DND-41 (cell line): ENCODE results near the gene DZIP3.
"Not testable (repeated sequence)": the region's sequence is repeated elsewhere in the genome, so short reads cannot be mapped to it uniquely, and the experiment has no call there.

ENCODE experiments used
- ATAC-seq: fragments of 200-7000 bp; cut with Tn5 transposase; 3 replicates; pipeline ENCODE4 v1.9.1; 2021; ENCODE audit warnings: low read depth; ENCODE audit not compliant: insufficient read depth
- DNase-seq: peaks from one replicate; pipeline ENCODE4 v3.0.0-alpha.2; 2020
- H2AFZ ChIP-seq: 2 replicates; pipeline ENCODE4 v1.6.0; 2012; ENCODE audit warnings: low read depth, low read length
- H3K27ac ChIP-seq: 2 replicates; pipeline ENCODE4 v1.5.1; 2012; ENCODE audit warnings: low read length, inconsistent platforms
- H3K27me3 ChIP-seq: fragments of 200-600 bp; sonication (generic); 2 replicates; pipeline ENCODE4 v1.6.0; 2012; ENCODE audit warnings: low read length, mild to moderate bottlenecking, inconsistent platforms; ENCODE audit not compliant: insufficient read depth, poor library complexity
- H3K36me3 ChIP-seq: 2 replicates; pipeline ENCODE4 v1.5.1; 2012; ENCODE audit warnings: low read length, inconsistent platforms; ENCODE audit not compliant: insufficient read depth
- H3K4me1 ChIP-seq: 2 replicates; pipeline ENCODE4 v1.5.1; 2012; ENCODE audit warnings: mild to moderate bottlenecking, low read length; ENCODE audit not compliant: insufficient read depth
- H3K4me2 ChIP-seq: 2 replicates; pipeline ENCODE4 v1.6.0; 2012; ENCODE audit warnings: mild to moderate bottlenecking, moderate library complexity, low read length, inconsistent platforms; ENCODE audit not compliant: insufficient read depth
- H3K4me3 ChIP-seq, 2 experiments: fragments of 200-600 bp in 1 of 2; shearing (Covaris generic) in 1 of 2; 2 replicates each; pipeline ENCODE4 v1.5.1; 2012 to 2016; ENCODE audit warnings: inconsistent platforms in 2 of 2, low read length in 2 of 2, mild to moderate bottlenecking in 2 of 2, low read depth in 1 of 2, moderate library complexity in 1 of 2
- H3K79me2 ChIP-seq: 2 replicates; pipeline ENCODE4 v1.6.0; 2012; ENCODE audit warnings: low read length, inconsistent platforms; ENCODE audit not compliant: insufficient read depth
- H3K9ac ChIP-seq: 2 replicates; pipeline ENCODE4 v1.6.0; 2012; ENCODE audit warnings: low read depth, mild to moderate bottlenecking, inconsistent platforms, low read length, moderate library complexity
- H3K9me3 ChIP-seq: 2 replicates; pipeline ENCODE4 v1.5.1; 2012; ENCODE audit warnings: low read length, moderate library complexity, mild to moderate bottlenecking, inconsistent platforms; ENCODE audit not compliant: insufficient read depth, severe bottlenecking
- H4K20me1 ChIP-seq: 2 replicates; pipeline ENCODE4 v1.6.0; 2012; ENCODE audit warnings: low read length; ENCODE audit not compliant: insufficient read depth
- EZH2 ChIP-seq: IDR thresholded peaks from 3 replicates; pipeline ENCODE4 v1.6.1; 2012; ENCODE audit warnings: borderline replicate concordance, low read depth, mild to moderate bottlenecking, moderate library complexity, low read length, inconsistent platforms; ENCODE audit not compliant: severe bottlenecking
- TF ChIP-seq, protein P1 (sequence below): IDR thresholded peaks from 2 replicates; pipeline ENCODE4 v1.5.1; 2012; ENCODE audit warnings: borderline replicate concordance, low read length, moderate library complexity, mild to moderate bottlenecking; ENCODE audit not compliant: poor library complexity, severe bottlenecking; ENCODE audit errors: extremely low read depth

Gene DZIP3

DNA sequence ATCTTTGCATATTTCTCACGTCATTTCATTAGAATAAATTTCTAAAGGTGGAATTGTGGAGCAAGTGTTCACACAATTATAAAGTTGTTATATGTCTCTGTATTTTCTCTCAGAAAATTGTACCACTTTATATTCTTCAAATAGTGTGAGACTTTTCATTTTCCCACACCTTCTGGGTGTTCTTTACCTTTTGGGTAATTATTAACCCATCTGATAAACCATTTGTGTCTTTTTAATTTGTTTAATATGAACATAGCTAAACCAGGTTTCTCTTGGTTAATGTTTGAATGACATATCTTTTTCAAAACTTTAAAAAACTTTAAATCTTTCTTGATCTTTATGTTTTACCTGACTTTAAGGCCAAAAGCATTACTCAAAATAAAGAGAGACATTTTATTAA, 40.5 kb downstream of the DZIP3 start:
- Histone ChIP-seq H3K9me3 (no peaks in the 10 kb centered on the region), H3K79me2 (no peaks in the 10 kb centered on the region), H3K4me2 (no peak overlapping the region), H3K4me1 (no peaks in the 10 kb centered on the region), H3K27me3 (no peaks in the 10 kb centered on the region), H4K20me1 (no peaks in the 10 kb centered on the region), H2AFZ (no peak overlapping the region), H3K4me3 (no peak overlapping the region), H3K9ac (no peak overlapping the region), H3K36me3 (0 out of 2 replicates have a peak, but pooled peaks cover 4% of the 10 kb centered on the region), H3K27ac (no peak overlapping the region)
- TF ChIP-seq EZH2: no peak
- TF ChIP-seq, protein P1, sequence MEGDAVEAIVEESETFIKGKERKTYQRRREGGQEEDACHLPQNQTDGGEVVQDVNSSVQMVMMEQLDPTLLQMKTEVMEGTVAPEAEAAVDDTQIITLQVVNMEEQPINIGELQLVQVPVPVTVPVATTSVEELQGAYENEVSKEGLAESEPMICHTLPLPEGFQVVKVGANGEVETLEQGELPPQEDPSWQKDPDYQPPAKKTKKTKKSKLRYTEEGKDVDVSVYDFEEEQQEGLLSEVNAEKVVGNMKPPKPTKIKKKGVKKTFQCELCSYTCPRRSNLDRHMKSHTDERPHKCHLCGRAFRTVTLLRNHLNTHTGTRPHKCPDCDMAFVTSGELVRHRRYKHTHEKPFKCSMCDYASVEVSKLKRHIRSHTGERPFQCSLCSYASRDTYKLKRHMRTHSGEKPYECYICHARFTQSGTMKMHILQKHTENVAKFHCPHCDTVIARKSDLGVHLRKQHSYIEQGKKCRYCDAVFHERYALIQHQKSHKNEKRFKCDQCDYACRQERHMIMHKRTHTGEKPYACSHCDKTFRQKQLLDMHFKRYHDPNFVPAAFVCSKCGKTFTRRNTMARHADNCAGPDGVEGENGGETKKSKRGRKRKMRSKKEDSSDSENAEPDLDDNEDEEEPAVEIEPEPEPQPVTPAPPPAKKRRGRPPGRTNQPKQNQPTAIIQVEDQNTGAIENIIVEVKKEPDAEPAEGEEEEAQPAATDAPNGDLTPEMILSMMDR: no peak
- DNase-seq (no peak), ATAC-seq (no peak)

- no peaks in the 10 kb centered on the region for H3K4me1 ChIP-seq
- no peak overlapping the region for H3K9ac ChIP-seq
- H3K36me3 ChIP-seq: peaks cover 6% of the 10 kb centered on the region; the same call in 1 of the 2 replicates
- H4K20me1 ChIP-seq: no peaks in the 10 kb centered on the region
- H3K4me2 ChIP-seq: no peak overlapping the region
- no peaks in the 10 kb centered on the region for H3K27me3 ChIP-seq
- H2AFZ ChIP-seq: no peak overlapping the region
- H3K9me3 ChIP-seq: no peaks in the 10 kb centered on the region
- ATAC-seq (no peak), DNase-seq (no peak)
- H3K27ac ChIP-seq: no peak overlapping the region
- H3K4me3 ChIP-seq: no peak overlapping the region
- no peaks in the 10 kb centered on the region for H3K79me2 ChIP-seq
- TF ChIP-seq EZH2: no peak
- TF ChIP-seq, protein P1: no peak
These were observed 53.0 kb downstream of the DZIP3 start for GRCh38 chr3:108642526-108642925.

GRCh38 chr3:108645364-108645763, 55.8 kb downstream of the DZIP3 start:
- no peak overlapping the region for H3K4me3 ChIP-seq
- H3K36me3 ChIP-seq: peaks cover 6% of the 10 kb centered on the region; the same call in 1 of the 2 replicates
- H3K9ac ChIP-seq: no peak overlapping the region
- no peak overlapping the region for H3K4me2 ChIP-seq
- H3K27ac ChIP-seq: no peak overlapping the region
- no peak overlapping the region for H2AFZ ChIP-seq
- no peaks in the 10 kb centered on the region for H3K79me2 ChIP-seq
- DNase-seq: no peak
- no peaks in the 10 kb centered on the region for H4K20me1 ChIP-seq
- H3K9me3 ChIP-seq: no peaks in the 10 kb centered on the region
- no peak for ATAC-seq
- H3K4me1 ChIP-seq: no peaks in the 10 kb centered on the region
- H3K27me3 ChIP-seq: no peaks in the 10 kb centered on the region
- TF ChIP-seq EZH2: no peak
- TF ChIP-seq, protein P1: no peak

DNA sequence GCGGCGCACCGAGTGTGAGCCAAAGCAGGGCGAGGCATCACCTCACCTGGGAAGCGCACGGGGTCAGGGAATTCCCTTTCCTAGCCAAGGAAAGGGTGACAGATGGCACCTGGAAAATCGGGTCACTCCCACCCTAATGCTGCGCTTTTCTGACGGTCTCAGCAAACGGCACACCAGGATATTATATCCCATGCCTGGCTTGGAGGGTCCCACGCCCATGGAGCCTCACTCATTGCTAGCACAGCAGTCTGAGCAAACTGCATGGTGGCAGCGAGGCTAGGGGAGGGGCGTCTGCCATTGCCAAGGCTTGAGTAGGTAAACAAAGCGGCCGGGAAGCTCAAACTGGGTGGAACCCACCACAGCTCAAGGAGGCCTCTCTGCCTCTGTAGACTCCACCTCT, 66.1 kb downstream of the DZIP3 start:
- not testable (repeated sequence) for H4K20me1 ChIP-seq, H2AFZ ChIP-seq, H3K9me3 ChIP-seq, H3K27ac ChIP-seq, H3K9ac ChIP-seq, H3K4me3 ChIP-seq, H3K4me2 ChIP-seq, ATAC-seq, H3K27me3 ChIP-seq, H3K36me3 ChIP-seq, H3K79me2 ChIP-seq, DNase-seq, H3K4me1 ChIP-seq
